GM12875 (cell line): ENCODE results near the gene PRKN.

ENCODE experiments used
- H3K4me3 ChIP-seq: one replicate; pipeline ENCODE4 v1.5.1; 2011; ENCODE audit warnings: low read depth, low read length, control low read depth
- TF ChIP-seq, protein P1 (sequence below): IDR thresholded peaks from 2 replicates; pipeline ENCODE4 v1.5.1; 2011; ENCODE audit warnings: low read depth, mild to moderate bottlenecking, control low read depth, inconsistent platforms, low read length, moderate library complexity, borderline replicate concordance; ENCODE audit not compliant: insufficient read depth

The PRKN gene

DNA sequence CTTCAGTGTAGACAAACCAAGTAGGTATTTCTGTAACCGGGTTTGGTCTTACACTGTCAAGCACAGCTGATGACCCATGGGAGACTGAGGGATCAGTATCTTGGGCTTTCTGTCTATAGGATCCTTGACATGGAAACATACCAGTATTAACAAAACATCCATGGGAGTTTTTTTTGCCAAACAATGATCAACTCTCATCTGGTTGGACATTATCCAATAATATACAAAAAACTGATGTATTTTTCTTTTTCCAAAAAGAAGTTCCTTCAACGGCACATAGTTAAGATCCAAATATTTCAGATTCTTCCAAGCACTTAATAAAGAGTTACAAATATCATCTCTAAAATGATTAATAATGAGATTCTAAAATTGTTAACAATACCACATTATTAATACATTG, 459.9 kb downstream of the PRKN start:
- H3K4me3 ChIP-seq, result no peak overlapping the region
- TF ChIP-seq, protein P1, sequence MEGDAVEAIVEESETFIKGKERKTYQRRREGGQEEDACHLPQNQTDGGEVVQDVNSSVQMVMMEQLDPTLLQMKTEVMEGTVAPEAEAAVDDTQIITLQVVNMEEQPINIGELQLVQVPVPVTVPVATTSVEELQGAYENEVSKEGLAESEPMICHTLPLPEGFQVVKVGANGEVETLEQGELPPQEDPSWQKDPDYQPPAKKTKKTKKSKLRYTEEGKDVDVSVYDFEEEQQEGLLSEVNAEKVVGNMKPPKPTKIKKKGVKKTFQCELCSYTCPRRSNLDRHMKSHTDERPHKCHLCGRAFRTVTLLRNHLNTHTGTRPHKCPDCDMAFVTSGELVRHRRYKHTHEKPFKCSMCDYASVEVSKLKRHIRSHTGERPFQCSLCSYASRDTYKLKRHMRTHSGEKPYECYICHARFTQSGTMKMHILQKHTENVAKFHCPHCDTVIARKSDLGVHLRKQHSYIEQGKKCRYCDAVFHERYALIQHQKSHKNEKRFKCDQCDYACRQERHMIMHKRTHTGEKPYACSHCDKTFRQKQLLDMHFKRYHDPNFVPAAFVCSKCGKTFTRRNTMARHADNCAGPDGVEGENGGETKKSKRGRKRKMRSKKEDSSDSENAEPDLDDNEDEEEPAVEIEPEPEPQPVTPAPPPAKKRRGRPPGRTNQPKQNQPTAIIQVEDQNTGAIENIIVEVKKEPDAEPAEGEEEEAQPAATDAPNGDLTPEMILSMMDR, result no peak

DNA sequence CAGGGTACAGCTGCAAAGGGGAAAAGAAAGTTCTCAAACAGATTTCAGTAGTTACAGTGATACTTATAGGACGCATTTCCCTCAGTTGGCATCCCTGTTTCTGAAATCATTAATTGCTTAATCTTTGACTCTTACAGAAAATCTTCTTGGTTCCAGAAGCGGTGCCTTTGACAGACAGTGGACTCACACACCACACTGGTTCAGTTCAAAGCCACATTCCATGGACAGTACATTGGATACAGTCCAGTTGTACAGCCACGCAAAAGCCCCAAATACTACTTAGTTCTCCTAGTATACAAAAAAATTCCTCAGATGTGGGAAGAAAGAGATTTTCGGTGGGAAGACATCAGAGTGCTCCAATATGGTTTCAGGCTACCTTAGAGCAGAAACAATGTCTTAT, 460.4 kb downstream of the PRKN start:
- H3K4me3 ChIP-seq, result no peak overlapping the region
- TF ChIP-seq, protein P1, result no peak

GRCh38 chr6:162264581-162264980, 463.0 kb downstream of the PRKN start:
- TF ChIP-seq, protein P1, result no peak
- no peak overlapping the region for H3K4me3 ChIP-seq

- TF ChIP-seq, protein P1, result no peak
Measured at GRCh38 chr6:162262466-162263196, 464.9 kb downstream of the PRKN start.

DNA sequence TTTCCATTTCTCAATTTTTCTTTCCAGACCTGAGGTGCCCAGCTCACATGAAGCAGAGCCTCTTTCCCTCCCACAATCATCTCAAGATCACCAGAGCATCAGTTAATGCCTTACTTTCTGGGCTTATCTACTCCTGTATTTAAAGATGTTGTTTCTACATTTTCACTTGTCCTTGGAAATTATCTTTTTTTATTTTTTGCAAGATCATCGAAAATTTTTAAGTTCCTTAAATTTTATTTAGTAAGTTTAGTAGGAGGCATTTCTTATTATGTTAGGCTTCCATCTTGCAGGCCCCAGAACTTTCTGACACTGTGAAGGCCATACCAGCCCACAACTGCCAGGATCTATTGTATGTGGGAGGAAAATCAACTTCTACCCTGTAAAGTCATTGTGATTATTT, 466.0 kb downstream of the PRKN start:
- H3K4me3 ChIP-seq, result no peak overlapping the region
- TF ChIP-seq, protein P1, result no peak

More at GRCh38 chr6:162262466-162263196, 464.9 kb downstream of the PRKN start:
- H3K4me3 ChIP-seq, result no peak overlapping the region

- no peak overlapping the region for H3K4me3 ChIP-seq
- TF ChIP-seq, protein P1, result no peak
Measured at GRCh38 chr6:162260027-162260426, 467.5 kb downstream of the PRKN start.

DNA sequence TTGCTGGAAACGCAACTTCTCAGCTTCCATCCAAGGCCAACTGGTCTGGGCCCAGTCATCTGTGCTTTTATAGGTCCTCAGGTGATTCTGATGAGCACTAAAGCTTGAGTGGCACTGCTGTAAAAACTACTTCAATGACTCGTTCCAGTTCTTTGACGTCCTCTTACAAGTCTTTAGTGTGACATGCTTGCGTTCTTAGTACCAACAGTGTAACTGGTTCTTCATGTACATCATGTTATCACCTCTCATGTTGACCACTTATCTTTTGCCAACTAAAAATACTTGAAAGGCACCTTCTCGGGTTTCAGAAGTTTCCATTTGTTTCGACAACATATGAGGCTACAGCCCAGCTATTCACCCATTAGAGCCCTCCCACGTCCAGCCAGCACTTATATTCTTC, 468.9 kb downstream of the PRKN start:
- TF ChIP-seq, protein P1, result no peak

More for the DNA sequence above, 468.9 kb downstream of the PRKN start:
- no peak overlapping the region for H3K4me3 ChIP-seq
